Measurements from ENCODE around the gene KRT78.
"Not testable (repeated sequence)": the region's sequence is repeated elsewhere in the genome, so short reads cannot be mapped to it uniquely, and the experiment has no call there.

The KRT78 gene

GRCh38 chr12:52848661-52849255, at the start of gene KRT78:
Gene KRT78 (minus strand): TSS chr12:52848994. CDS start chr12:52848930, 64 bp downstream.
- no peak for DNase-seq

- DNase-seq, result no peak
Measured at GRCh38 chr12:52896190-52897100, 47.7 kb upstream of the KRT78 start.

GRCh38 chr12:52895726-52896189, 47.0 kb upstream of the KRT78 start:
- no peak for DNase-seq

GRCh38 chr12:52892974-52893373, 44.2 kb upstream of the KRT78 start:
- no peak for DNase-seq

GRCh38 chr12:52892207-52892852, 43.5 kb upstream of the KRT78 start:
- DNase-seq, result no peak

GRCh38 chr12:52891044-52891443, 42.2 kb upstream of the KRT78 start:
- no peak for DNase-seq

GRCh38 chr12:52890417-52890816, 41.6 kb upstream of the KRT78 start:
- no peak for DNase-seq

GRCh38 chr12:52884526-52885293, 35.9 kb upstream of the KRT78 start:
- DNase-seq, result peak; percentile 76

GRCh38 chr12:52880499-52880898, 31.7 kb upstream of the KRT78 start:
- not testable (repeated sequence) for DNase-seq

- DNase-seq, result peak; percentile 67
Measured at GRCh38 chr12:52879394-52880351, 30.9 kb upstream of the KRT78 start.

- DNase-seq, result no peak
Measured at GRCh38 chr12:52878507-52879393, 30.0 kb upstream of the KRT78 start.

- DNase-seq, result no peak
Measured at GRCh38 chr12:52877242-52877641, 28.4 kb upstream of the KRT78 start.

GRCh38 chr12:52876372-52876771, 27.6 kb upstream of the KRT78 start:
- DNase-seq, result no peak

- no peak for DNase-seq
Measured at GRCh38 chr12:52874573-52875435, 26.0 kb upstream of the KRT78 start.

- peak; percentile 50 for DNase-seq
Measured at GRCh38 chr12:52873832-52874572, 25.2 kb upstream of the KRT78 start.

GRCh38 chr12:52873513-52873831, 24.7 kb upstream of the KRT78 start:
- no peak for DNase-seq

- DNase-seq, result no peak
Measured at GRCh38 chr12:52872644-52873389, 24.0 kb upstream of the KRT78 start.
